HG03108 (cell line): Measurements from ENCODE around the gene BAHCC1.

Experiments used
- ATAC-seq: cut with Tn5 transposase; IDR thresholded peaks from one replicate; pipeline ENCODE4 v1.9.1; 2021; ENCODE audit warnings: moderate library complexity; ENCODE audit not compliant: unreplicated experiment

Gene BAHCC1

GRCh38 chr17:81458628-81459027 lies 63.4 kb downstream of the BAHCC1 start:
- no peak for ATAC-seq

GRCh38 chr17:81459224-81459623 lies 64.0 kb downstream of the BAHCC1 start:
- ATAC-seq = no peak

- ATAC-seq = no peak
Measured at GRCh38 chr17:81459864-81460263, 64.6 kb downstream of the BAHCC1 start.

- no peak for ATAC-seq
Measured at GRCh38 chr17:81460856-81461460, 65.7 kb downstream of the BAHCC1 start.

- ATAC-seq = no peak
Measured at GRCh38 chr17:81461607-81462500, 66.6 kb downstream of the BAHCC1 start.

GRCh38 chr17:81462506-81463125 lies 67.4 kb downstream of the BAHCC1 start:
- no peak for ATAC-seq

GRCh38 chr17:81463506-81463905 lies 68.2 kb downstream of the BAHCC1 start:
- ATAC-seq = no peak

GRCh38 chr17:81464586-81464985 lies 69.3 kb downstream of the BAHCC1 start:
- no peak for ATAC-seq

GRCh38 chr17:81465910-81466309 lies 70.7 kb downstream of the BAHCC1 start:
- ATAC-seq = no peak

- no peak for ATAC-seq
Measured at GRCh38 chr17:81466564-81467472, 71.6 kb downstream of the BAHCC1 start.

GRCh38 chr17:81468111-81468769 lies 73.0 kb downstream of the BAHCC1 start:
- ATAC-seq = no peak

GRCh38 chr17:81468770-81469121 lies 73.5 kb downstream of the BAHCC1 start:
- no peak for ATAC-seq

GRCh38 chr17:81469266-81469665 lies 74.0 kb downstream of the BAHCC1 start:
- ATAC-seq = no peak

GRCh38 chr17:81470270-81470943 lies 75.2 kb downstream of the BAHCC1 start:
- no peak for ATAC-seq

- no peak for ATAC-seq
Measured at GRCh38 chr17:81470944-81471817, 75.9 kb downstream of the BAHCC1 start.

GRCh38 chr17:81471818-81472456 lies 76.7 kb downstream of the BAHCC1 start:
- ATAC-seq = no peak

- ATAC-seq = no peak
Measured at GRCh38 chr17:81473019-81473418, 77.8 kb downstream of the BAHCC1 start.

GRCh38 chr17:81474958-81475357 lies 79.7 kb downstream of the BAHCC1 start:
- no peak for ATAC-seq
